HepG2 (cell line): ENCODE results near the gene NAALADL1. TPM values are rescaled to one million over a fixed set of nuclear protein-coding genes. Genes with fewer than 3 reads are reported as not detected.

Experiments used
- CSRNP1 ChIP-seq: sonication (generic); formaldehyde crosslinking; IDR thresholded peaks from 2 replicates; pipeline ENCODE4 v1.8.1; 2023; ENCODE audit warnings: mild to moderate bottlenecking, missing genetic modification reagents
- EEA1 ChIP-seq: sonication (generic); formaldehyde crosslinking; IDR thresholded peaks from 2 replicates; pipeline ENCODE4 v1.5.1; 2020; ENCODE audit warnings: mild to moderate bottlenecking, missing genetic modification reagents, borderline replicate concordance
- SNAPC5 ChIP-seq: sonication (generic); formaldehyde crosslinking; IDR thresholded peaks from 2 replicates; pipeline ENCODE4 v1.8.1; 2023; ENCODE audit warnings: mild to moderate bottlenecking, missing genetic modification reagents, borderline replicate concordance
- STAT6 ChIP-seq: sonication (generic); formaldehyde crosslinking; IDR thresholded peaks from 2 replicates; pipeline ENCODE4 v1.4.0; 2020; ENCODE audit warnings: missing genetic modification reagents, mild to moderate bottlenecking, borderline replicate concordance
- ZFP90 ChIP-seq: sonication (generic); formaldehyde crosslinking; IDR thresholded peaks from 2 replicates; pipeline ENCODE4 v1.8.0; 2022; ENCODE audit warnings: missing genetic modification reagents, mild to moderate bottlenecking, inconsistent platforms, borderline replicate concordance
- ZNF354B ChIP-seq: sonication (generic); formaldehyde crosslinking; IDR thresholded peaks from 2 replicates; pipeline ENCODE4 v1.8.0; 2022; ENCODE audit warnings: mild to moderate bottlenecking, missing genetic modification reagents
- polyA plus RNA-seq, 8 experiments: library from polyadenylated mRNA; depleted of rRNA in 3 of 8; stranded (reverse) in 7 of 8; unstranded in 1 of 8; fragments of >200 nt; fragmentation: Illumina TruSeq in 4 of 8; extraction: Trizol in 4 of 8; gene quantifications; 2 replicates each; pipeline versions ENCODE4 v1.2.1 to v1.2.3, GENCODE V29; 2011 to 2016; ENCODE audit warnings: low read depth in 4 of 8, missing spikeins in 1 of 8, mixed read lengths in 1 of 8; ENCODE audit not compliant: insufficient read depth in 1 of 8
- total RNA-seq, 5 experiments: library from RNA; depleted of rRNA; stranded (reverse); fragments of >200 nt; fragmentation: Illumina TruSeq; extraction: Trizol; gene quantifications; 2 replicates each; pipeline ENCODE4 v1.2.3, GENCODE V29; 2016; ENCODE audit warnings: low read depth in 1 of 5

The NAALADL1 gene
- total and polyA plus RNA-seq, 2 of the 13 experiments (the other 11 are each of a cell fraction or from before 2014, with no cell fraction given): 9.3 to 33.9 TPM

- TF ChIP-seq ZNF354B (CRISPR knock-in tag) (no peak), SNAPC5 (CRISPR knock-in tag) (no peak), EEA1 (CRISPR knock-in tag) (no peak), CSRNP1 (0 out of 2 replicates have a peak, but pooled peaks have one; percentile 57), ZFP90 (CRISPR knock-in tag) (0 out of 2 replicates have a peak, but pooled peaks have one; percentile 7), STAT6 (CRISPR knock-in tag) (0 out of 2 replicates have a peak, but pooled peaks have one; percentile 2)
These were observed 24.9 kb upstream of the NAALADL1 start (continued) for GRCh38 chr11:65083134-65083833.
